SK-N-SH (cell line): Measurements from ENCODE around the gene CPLX3. TPM values are rescaled to one million over a fixed set of nuclear protein-coding genes. Genes with fewer than 3 reads are reported as not detected.
"Not testable (repeated sequence)": the region's sequence is repeated elsewhere in the genome, so short reads cannot be mapped to it uniquely, and the experiment has no call there.

Source experiments
- CTCF ChIA-PET: fragments of 300-600, 350-600 bp; formaldehyde crosslinking; extraction: SDS; loops from one replicate; lab custom pipeline; 2021; lab: Yijun Ruan, JAX
- POLR2A ChIA-PET: fragments of 350-600 bp; sonication (Branson Sonifier 250); formaldehyde crosslinking; extraction: SDS; loops from one replicate; lab custom pipeline; 2020; ENCODE audit warnings: antibody characterized with exemption, inconsistent platforms; lab: Yijun Ruan, JAX
- DNase-seq: peaks from one replicate; pipeline ENCODE4 v3.0.0; 2012
- H2AFZ ChIP-seq: fragments of 200-600 bp; sonication (generic); 2 replicates; pipeline ENCODE4 v1.8.1; 2016; ENCODE audit warnings: antibody characterized with exemption, mild to moderate bottlenecking, low read depth
- H3F3A ChIP-seq: fragments of 200-600 bp; sonication (generic); replicated peaks from 2 replicates; pipeline ENCODE3; 2016; ENCODE audit warnings: antibody characterized with exemption, mild to moderate bottlenecking; ENCODE audit not compliant: insufficient read depth
- H3K27ac ChIP-seq, 2 experiments: fragments of 200-500 bp in 1 of 2; fragments of 200-600 bp in 1 of 2; sonication (Bioruptor generic) in 1 of 2; sonication (generic), shearing (Covaris generic) in 1 of 2; 2 replicates each; pipeline versions ENCODE4 v1.5.1 to v1.6.1; 2014 to 2016; ENCODE audit warnings: low read depth in 2 of 2, inconsistent platforms in 1 of 2, low read length in 1 of 2, mild to moderate bottlenecking in 1 of 2, mixed read lengths in 1 of 2
- H3K27me3 ChIP-seq: fragments of 200-600 bp; sonication (generic), shearing (Covaris generic); 2 replicates; pipeline ENCODE4 v1.6.1; 2016; ENCODE audit warnings: mixed run types; ENCODE audit not compliant: insufficient read depth
- H3K36me3 ChIP-seq, 2 experiments: fragments of 200-500 bp in 1 of 2; fragments of 200-600 bp in 1 of 2; sonication (Bioruptor generic) in 1 of 2; sonication (generic) in 1 of 2; replicated peaks in 1 of 2; 2 replicates each; pipeline versions ENCODE3 to v1.5.1; 2014 to 2016; ENCODE audit warnings: low read length in 1 of 2, mild to moderate bottlenecking in 1 of 2; ENCODE audit not compliant: insufficient read depth in 2 of 2, control insufficient read depth in 1 of 2
- H3K4me1 ChIP-seq, 2 experiments: fragments of 200-500 bp in 1 of 2; fragments of 200-600 bp in 1 of 2; sonication (Bioruptor generic) in 1 of 2; sonication (generic), shearing (Covaris generic) in 1 of 2; 2 replicates each; pipeline versions ENCODE4 v1.5.1 to v1.6.1; 2014 to 2016; ENCODE audit warnings: low read depth in 1 of 2, low read length in 1 of 2, mixed run types in 1 of 2; ENCODE audit not compliant: insufficient read depth in 2 of 2, control insufficient read depth in 1 of 2
- H3K4me2 ChIP-seq: fragments of 200-600 bp; sonication (generic), shearing (Covaris generic); 2 replicates; pipeline ENCODE4 v1.6.1; 2017; ENCODE audit warnings: mixed run types
- H3K4me3 ChIP-seq, 2 experiments: fragments of 200-500 bp in 1 of 2; fragments of 200-600 bp in 1 of 2; sonication (Bioruptor generic) in 1 of 2; sonication (generic), shearing (Covaris generic) in 1 of 2; 2 replicates each; pipeline versions ENCODE4 v1.5.1 to v1.8.1; 2014 to 2016; ENCODE audit warnings: low read depth in 2 of 2, inconsistent platforms in 1 of 2, low read length in 1 of 2, mild to moderate bottlenecking in 1 of 2, mixed read lengths in 1 of 2, moderate library complexity in 1 of 2
- H3K79me2 ChIP-seq: fragments of 200-600 bp; sonication (generic); 2 replicates; pipeline ENCODE4 v1.8.1; 2017; ENCODE audit warnings: mild to moderate bottlenecking; ENCODE audit not compliant: insufficient read depth
- H3K9ac ChIP-seq: fragments of 200-600 bp; sonication (generic); 2 replicates; pipeline ENCODE4 v1.6.1; 2017; ENCODE audit warnings: mixed run types
- H3K9me2 ChIP-seq: fragments of 200-600 bp; sonication (generic); 2 replicates; pipeline ENCODE4 v1.6.1; 2017; ENCODE audit warnings: mixed run types
- H3K9me3 ChIP-seq: fragments of 200-600 bp; sonication (generic); 2 replicates; pipeline ENCODE4 v1.6.1; 2017; ENCODE audit warnings: mixed run types, mild to moderate bottlenecking, moderate library complexity
- H4K20me1 ChIP-seq: fragments of 200-600 bp; sonication (generic); 2 replicates; pipeline ENCODE4 v1.6.1; 2017; ENCODE audit warnings: mild to moderate bottlenecking, mixed run types; ENCODE audit not compliant: insufficient read depth
- FOXM1 ChIP-seq: IDR thresholded peaks from 2 replicates; pipeline ENCODE4 v1.4.0; 2012; ENCODE audit warnings: low read depth, mild to moderate bottlenecking
- GABPA ChIP-seq: IDR thresholded peaks from 2 replicates; pipeline ENCODE4 v1.4.0; 2012; ENCODE audit warnings: low read depth, mild to moderate bottlenecking
- MEF2A ChIP-seq: IDR thresholded peaks from 2 replicates; pipeline ENCODE4 v1.4.0; 2012; ENCODE audit warnings: low read depth, borderline replicate concordance
- PBX3 ChIP-seq: IDR thresholded peaks from 2 replicates; pipeline ENCODE4; 2012
- RAD21 ChIP-seq: IDR thresholded peaks from 2 replicates; pipeline ENCODE4 v1.6.1; 2012; ENCODE audit warnings: mild to moderate bottlenecking, low read length
- RCOR1 ChIP-seq: fragments of 150-350 bp; IDR thresholded peaks from 2 replicates; pipeline ENCODE4 v1.6.1; 2017; ENCODE audit warnings: antibody characterized with exemption, low read length
- TCF12 ChIP-seq: IDR thresholded peaks from 2 replicates; pipeline ENCODE4 v1.4.0; 2012
- YY1 ChIP-seq: IDR thresholded peaks from 2 replicates; pipeline ENCODE4 v1.4.0; 2012; ENCODE audit warnings: low read depth, mild to moderate bottlenecking
- WGBS: methylation state at CpG from one replicate; pipeline ENCODE4 v1.1.6; 2017; ENCODE audit warnings: low lambda C conversion rate; 5-methylcytosine and 5-hydroxymethylcytosine counted together
- polyA plus RNA-seq, 3 experiments: library from polyadenylated mRNA; depleted of rRNA; stranded (reverse); fragments of >200 nt; gene quantifications; 2 replicates each; pipeline ENCODE4 v1.2.3, GENCODE V29; 2012
- TF ChIP-seq, protein P1 (sequence below): fragments of 150-350 bp; IDR thresholded peaks from 2 replicates; pipeline ENCODE4 v1.6.1; 2016; ENCODE audit warnings: mild to moderate bottlenecking, low read depth, low read length
- TF ChIP-seq, protein P2 (sequence below): fragments of 200-600 bp; sonication (generic); IDR thresholded peaks from 2 replicates; pipeline ENCODE4 v1.6.1; 2017; ENCODE audit warnings: antibody characterized with exemption, mild to moderate bottlenecking, moderate library complexity

The CPLX3 gene
- polyA plus RNA-seq, 1 of the 3 experiments (the other 2 are of a cell fraction): not detected

GRCh38 chr15:74785194-74786032 is 41.0 kb upstream of the CPLX3 start (continued):
- TF ChIP-seq, protein P1, sequence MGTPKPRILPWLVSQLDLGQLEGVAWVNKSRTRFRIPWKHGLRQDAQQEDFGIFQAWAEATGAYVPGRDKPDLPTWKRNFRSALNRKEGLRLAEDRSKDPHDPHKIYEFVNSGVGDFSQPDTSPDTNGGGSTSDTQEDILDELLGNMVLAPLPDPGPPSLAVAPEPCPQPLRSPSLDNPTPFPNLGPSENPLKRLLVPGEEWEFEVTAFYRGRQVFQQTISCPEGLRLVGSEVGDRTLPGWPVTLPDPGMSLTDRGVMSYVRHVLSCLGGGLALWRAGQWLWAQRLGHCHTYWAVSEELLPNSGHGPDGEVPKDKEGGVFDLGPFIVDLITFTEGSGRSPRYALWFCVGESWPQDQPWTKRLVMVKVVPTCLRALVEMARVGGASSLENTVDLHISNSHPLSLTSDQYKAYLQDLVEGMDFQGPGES: no peak
- no peak for TF ChIP-seq PBX3
- TF ChIP-seq GABPA: no peak
- no peak for TF ChIP-seq FOXM1
- no peak for TF ChIP-seq TCF12
- no peak for TF ChIP-seq YY1
- TF ChIP-seq, protein P2, sequence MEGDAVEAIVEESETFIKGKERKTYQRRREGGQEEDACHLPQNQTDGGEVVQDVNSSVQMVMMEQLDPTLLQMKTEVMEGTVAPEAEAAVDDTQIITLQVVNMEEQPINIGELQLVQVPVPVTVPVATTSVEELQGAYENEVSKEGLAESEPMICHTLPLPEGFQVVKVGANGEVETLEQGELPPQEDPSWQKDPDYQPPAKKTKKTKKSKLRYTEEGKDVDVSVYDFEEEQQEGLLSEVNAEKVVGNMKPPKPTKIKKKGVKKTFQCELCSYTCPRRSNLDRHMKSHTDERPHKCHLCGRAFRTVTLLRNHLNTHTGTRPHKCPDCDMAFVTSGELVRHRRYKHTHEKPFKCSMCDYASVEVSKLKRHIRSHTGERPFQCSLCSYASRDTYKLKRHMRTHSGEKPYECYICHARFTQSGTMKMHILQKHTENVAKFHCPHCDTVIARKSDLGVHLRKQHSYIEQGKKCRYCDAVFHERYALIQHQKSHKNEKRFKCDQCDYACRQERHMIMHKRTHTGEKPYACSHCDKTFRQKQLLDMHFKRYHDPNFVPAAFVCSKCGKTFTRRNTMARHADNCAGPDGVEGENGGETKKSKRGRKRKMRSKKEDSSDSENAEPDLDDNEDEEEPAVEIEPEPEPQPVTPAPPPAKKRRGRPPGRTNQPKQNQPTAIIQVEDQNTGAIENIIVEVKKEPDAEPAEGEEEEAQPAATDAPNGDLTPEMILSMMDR: no peak
- TF ChIP-seq MEF2A: no peak
- no peak for TF ChIP-seq RCOR1
- TF ChIP-seq RAD21: no peak

GRCh38 chr15:74786081-74786480 is 40.3 kb upstream of the CPLX3 start:
- WGBS: 98% methylated on average over 11 of the region's 12 CpGs
- H3K4me2 ChIP-seq: not testable (repeated sequence)

More at GRCh38 chr15:74786081-74786480, 40.3 kb upstream of the CPLX3 start:
- H2AFZ ChIP-seq, H3K36me3 ChIP-seq, DNase-seq, H3K4me3 ChIP-seq, POLR2A ChIA-PET, H3K9me3 ChIP-seq, H3K9me2 ChIP-seq, H3K27me3 ChIP-seq, H3K27ac ChIP-seq, H3K9ac ChIP-seq: not testable (repeated sequence)
- peaks cover 86% of the 10 kb centered on the region for H3K79me2 ChIP-seq
- H3K4me1 ChIP-seq: peaks cover 23 to 66% of the 10 kb centered on the region in 2 experiments
- peaks cover 12% of the 10 kb centered on the region for H3F3A ChIP-seq
- peaks cover 83% of the 10 kb centered on the region for H4K20me1 ChIP-seq
- CTCF ChIA-PET: interaction anchor here (1.0 to 4.5 kb wide), 5 partner anchors 15 to 164 kb away, joined by 3 to 23 read pairs (median 17); no protein-coding TSS in a partner anchor
